PC-3 (cell line): ENCODE measurements around the gene GSTK1. TPM values are rescaled to one million over a fixed set of nuclear protein-coding genes. Genes with fewer than 3 reads are reported as not detected.

Experiments
- ATAC-seq: fragments of 200-7000 bp; cut with Tn5 transposase; 2 replicates; pipeline ENCODE4 v1.9.1; 2020; ENCODE audit warnings: mild to moderate bottlenecking, moderate library complexity
- BruUV-seq: library from RNA; stranded (reverse); fragments of 400-500 nt; replicated peaks from 2 replicates; lab custom pipeline; 2021; lab: Mats Ljungman, UMichigan
- CTCF ChIA-PET: fragments of 300-600 bp; sonication (Branson Sonifier 250); formaldehyde crosslinking; loops from one replicate; lab custom pipeline; 2022; ENCODE audit warnings: antibody characterized with exemption; lab: Charles Lee
- POLR2A ChIA-PET: fragments of 300-600 bp; sonication (Branson Sonifier 250); formaldehyde crosslinking; loops from one replicate; lab custom pipeline; 2022; ENCODE audit warnings: antibody characterized with exemption; ENCODE audit not compliant: unreplicated experiment; lab: Charles Lee
- DNase-seq: peaks from one replicate; pipeline ENCODE4 v3.0.0-alpha.2; 2015
- H2AFZ ChIP-seq: fragments of 300-600 bp; sonication (generic); 2 replicates; pipeline ENCODE4 v1.6.0; 2016; ENCODE audit warnings: antibody characterized with exemption, low read length
- H3F3A ChIP-seq: fragments of 300-600 bp; sonication (generic); one replicate; pipeline ENCODE4 v1.6.0; 2017; ENCODE audit warnings: antibody characterized with exemption, low read length, control low read depth, mild to moderate bottlenecking; ENCODE audit not compliant: unreplicated experiment
- H3K27ac ChIP-seq: fragments of 300-600 bp; sonication (generic); 2 replicates; pipeline ENCODE4 v1.5.1; 2016; ENCODE audit warnings: mild to moderate bottlenecking, low read length
- H3K27me3 ChIP-seq: fragments of 300-600 bp; sonication (generic); 2 replicates; pipeline ENCODE4 v1.6.1; 2016; ENCODE audit warnings: low read length, mixed read lengths
- H3K36me3 ChIP-seq: fragments of 300-600 bp; sonication (generic); 2 replicates; pipeline ENCODE4 v1.6.1; 2016; ENCODE audit warnings: low read depth, mixed run types, low read length, mixed read lengths
- H3K4me1 ChIP-seq: fragments of 300-600 bp; sonication (generic); 2 replicates; pipeline ENCODE4 v1.5.1; 2016; ENCODE audit warnings: low read length; ENCODE audit not compliant: insufficient read depth
- H3K4me2 ChIP-seq: fragments of 300-600 bp; sonication (generic); 2 replicates; pipeline ENCODE4 v1.6.0; 2016; ENCODE audit warnings: low read length
- H3K4me3 ChIP-seq: fragments of 300-600 bp; sonication (generic); 2 replicates; pipeline ENCODE4 v1.5.1; 2016; ENCODE audit warnings: mild to moderate bottlenecking, low read length, mixed read lengths
- H3K79me2 ChIP-seq: fragments of 300-600 bp; sonication (generic); 2 replicates; pipeline ENCODE4 v1.6.1; 2017; ENCODE audit warnings: low read length, mixed read lengths
- H3K9ac ChIP-seq: fragments of 300-600 bp; sonication (generic); 2 replicates; pipeline ENCODE4 v1.6.0; 2016; ENCODE audit warnings: mild to moderate bottlenecking, low read length
- H3K9me2 ChIP-seq: fragments of 300-600 bp; sonication (generic); replicated peaks from 2 replicates; pipeline ENCODE4 v1.6.1; 2016; ENCODE audit warnings: mixed run types, low read length, mixed read lengths
- H3K9me3 ChIP-seq: fragments of 300-600 bp; sonication (generic); 2 replicates; pipeline ENCODE4 v1.6.1; 2016; ENCODE audit warnings: low read length, mixed read lengths
- H4K20me1 ChIP-seq: fragments of 300-600 bp; sonication (generic); 2 replicates; pipeline ENCODE4 v1.6.1; 2016; ENCODE audit warnings: low read length, mixed read lengths
- EZH2 ChIP-seq: fragments of 300-600 bp; sonication (generic); IDR thresholded peaks from one replicate; pipeline ENCODE4 v1.6.1; 2017; ENCODE audit warnings: antibody characterized with exemption, mild to moderate bottlenecking, low read length; ENCODE audit not compliant: unreplicated experiment
- EZH2phosphoT487 ChIP-seq: fragments of 300-600 bp; sonication (generic); IDR thresholded peaks from 2 replicates; pipeline ENCODE4 v1.6.1; 2018; ENCODE audit warnings: mild to moderate bottlenecking, antibody characterized with exemption, low read length, borderline replicate concordance
- intact Hi-C: fragments of 100-400 bp; cut with micrococcal nuclease; formaldehyde crosslinking; loops from 2 replicates; pipeline ENCODE4 v1.9.0; 2023
- total RNA-seq: library from RNA; depleted of rRNA; stranded (reverse); fragments of >200 nt; gene quantifications from 2 replicates; pipeline ENCODE4 v1.2.3, GENCODE V29; 2014
- TF ChIP-seq, protein P1 (sequence below): fragments of 300-600 bp; sonication (generic); conservative IDR thresholded peaks from 2 replicates; pipeline ENCODE4 v1.5.1; 2017; ENCODE audit warnings: antibody characterized with exemption, low read depth, mild to moderate bottlenecking, low read length

Gene GSTK1
- total RNA-seq, 1 experiment from 2014 or later = 111 TPM

DNA sequence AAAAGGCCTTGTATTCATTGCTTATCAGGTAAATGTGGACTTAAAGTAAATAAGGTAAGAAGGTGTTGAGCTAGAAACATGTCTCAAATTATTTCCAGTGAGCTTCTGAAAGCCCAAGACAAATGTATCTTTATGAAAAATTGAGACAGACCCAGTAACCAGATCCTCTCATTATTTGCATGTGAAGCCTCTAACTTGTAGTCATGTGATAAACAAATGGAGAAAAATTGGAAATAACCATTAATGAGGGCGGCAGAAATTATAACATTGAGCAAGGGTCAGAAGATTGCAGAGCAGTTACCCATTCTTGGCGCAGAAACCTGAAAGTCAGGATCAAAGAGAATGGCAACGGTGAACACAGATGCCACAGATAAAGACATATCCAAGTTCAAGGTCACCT, 41.5 kb upstream of the GSTK1 start, which contains the start of gene TAS2R40:
Gene TAS2R40 (plus strand): TSS at position 301 of the 400 bp plus-strand sequence. CDS start 42 bp downstream, at position 343.
- H3K4me3 ChIP-seq = no peak within 1 kb of the TSS
- ATAC-seq (no peak), DNase-seq (no peak)
- no peak within 1 kb of the TSS for H3K27ac ChIP-seq
- H3K27me3 ChIP-seq = peaks cover 12% of the 10 kb centered on the region; the same call in 1 of the 2 replicates
- no peak within 1 kb of the TSS for H2AFZ ChIP-seq
- CTCF ChIA-PET = interaction anchor here (0.7 kb wide), 1 partner anchor 207 kb away, joined by 3 read pairs; no protein-coding TSS in a partner anchor
- H3K4me2 ChIP-seq = no peak within 1 kb of the TSS
- no peaks in the 10 kb centered on the region for H3K79me2 ChIP-seq
- no TSS peak for BruUV-seq
- H3F3A ChIP-seq = no peaks in the 10 kb centered on the region
- TF ChIP-seq EZH2 = no peak
- TF ChIP-seq, protein P1, sequence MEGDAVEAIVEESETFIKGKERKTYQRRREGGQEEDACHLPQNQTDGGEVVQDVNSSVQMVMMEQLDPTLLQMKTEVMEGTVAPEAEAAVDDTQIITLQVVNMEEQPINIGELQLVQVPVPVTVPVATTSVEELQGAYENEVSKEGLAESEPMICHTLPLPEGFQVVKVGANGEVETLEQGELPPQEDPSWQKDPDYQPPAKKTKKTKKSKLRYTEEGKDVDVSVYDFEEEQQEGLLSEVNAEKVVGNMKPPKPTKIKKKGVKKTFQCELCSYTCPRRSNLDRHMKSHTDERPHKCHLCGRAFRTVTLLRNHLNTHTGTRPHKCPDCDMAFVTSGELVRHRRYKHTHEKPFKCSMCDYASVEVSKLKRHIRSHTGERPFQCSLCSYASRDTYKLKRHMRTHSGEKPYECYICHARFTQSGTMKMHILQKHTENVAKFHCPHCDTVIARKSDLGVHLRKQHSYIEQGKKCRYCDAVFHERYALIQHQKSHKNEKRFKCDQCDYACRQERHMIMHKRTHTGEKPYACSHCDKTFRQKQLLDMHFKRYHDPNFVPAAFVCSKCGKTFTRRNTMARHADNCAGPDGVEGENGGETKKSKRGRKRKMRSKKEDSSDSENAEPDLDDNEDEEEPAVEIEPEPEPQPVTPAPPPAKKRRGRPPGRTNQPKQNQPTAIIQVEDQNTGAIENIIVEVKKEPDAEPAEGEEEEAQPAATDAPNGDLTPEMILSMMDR = no peak
- TF ChIP-seq EZH2phosphoT487 = no peak
- no peaks in the 10 kb centered on the region for H3K9me2 ChIP-seq
- H3K4me1 ChIP-seq = no peaks in the 10 kb centered on the region
- no peaks in the 10 kb centered on the region for H4K20me1 ChIP-seq
- H3K9ac ChIP-seq = no peak within 1 kb of the TSS
- POLR2A ChIA-PET = interaction anchor here (0.6 kb wide), 1 partner anchor 403 kb away, joined by 3 read pairs; no protein-coding TSS in a partner anchor
- H3K9me3 ChIP-seq = no peaks in the 10 kb centered on the region
- intact Hi-C loops = no loop called here
- H3K36me3 ChIP-seq = no peaks in the 10 kb centered on the region

DNA sequence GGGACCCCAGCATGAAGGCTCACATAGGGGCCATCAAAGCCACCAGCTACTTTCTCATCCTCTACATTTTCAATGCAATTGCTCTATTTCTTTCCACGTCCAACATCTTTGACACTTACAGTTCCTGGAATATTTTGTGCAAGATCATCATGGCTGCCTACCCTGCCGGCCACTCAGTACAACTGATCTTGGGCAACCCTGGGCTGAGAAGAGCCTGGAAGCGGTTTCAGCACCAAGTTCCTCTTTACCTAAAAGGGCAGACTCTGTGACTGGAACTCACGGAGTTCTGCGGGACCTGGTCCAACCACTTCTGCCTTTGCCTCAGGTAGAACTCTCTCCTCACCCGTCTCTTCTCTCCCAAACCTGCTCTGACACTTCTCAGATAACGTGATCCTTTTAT, 40.5 kb upstream of the GSTK1 start:
- TF ChIP-seq, protein P1 = no peak
- TF ChIP-seq EZH2phosphoT487 (no peak), EZH2 (no peak)
- H4K20me1 ChIP-seq = no peaks in the 10 kb centered on the region
- H3K4me3 ChIP-seq = no peak overlapping the region
- no peak overlapping the region for H3K27ac ChIP-seq
- no peak overlapping the region for H2AFZ ChIP-seq
- ChIA-PET POLR2A (no interaction called here), CTCF (no interaction called here)
- no peaks in the 10 kb centered on the region for H3K9me3 ChIP-seq
- no peaks in the 10 kb centered on the region for H3K36me3 ChIP-seq
- H3K4me2 ChIP-seq = no peak overlapping the region
- DNase-seq = no peak
- H3K9ac ChIP-seq = no peak overlapping the region
- BruUV-seq = no TSS peak
- H3K4me1 ChIP-seq = no peaks in the 10 kb centered on the region
- no peaks in the 10 kb centered on the region for H3K79me2 ChIP-seq
- no peaks in the 10 kb centered on the region for H3K9me2 ChIP-seq
- no peak for ATAC-seq
- intact Hi-C loops = no loop called here
- peaks cover 12% of the 10 kb centered on the region; the same call in 1 of the 2 replicates for H3K27me3 ChIP-seq
- H3F3A ChIP-seq = no peaks in the 10 kb centered on the region

DNA sequence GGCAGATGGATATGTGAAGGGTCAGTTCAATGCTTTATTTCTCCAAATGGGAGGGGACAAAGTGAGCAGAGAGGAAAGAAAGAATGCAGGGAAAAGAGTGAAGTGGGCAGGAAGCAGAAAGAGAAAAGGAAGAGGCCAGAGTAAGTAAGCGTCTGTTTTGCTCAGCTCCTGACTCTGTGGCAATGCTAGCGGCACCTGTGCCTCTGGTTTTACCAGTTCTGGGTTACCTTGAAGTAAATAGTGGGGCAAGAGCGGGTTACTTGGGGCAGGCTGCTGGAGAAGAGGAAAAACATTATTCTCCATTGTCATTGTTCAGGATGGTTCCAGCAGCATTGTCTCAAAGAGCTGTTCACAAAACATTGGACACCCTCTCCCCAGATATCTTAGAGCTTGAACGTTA, 39.5 kb upstream of the GSTK1 start:
- no peak overlapping the region for H3K4me2 ChIP-seq
- H3K27ac ChIP-seq = no peak overlapping the region
- POLR2A ChIA-PET = no interaction called here

More for the DNA sequence above, 39.5 kb upstream of the GSTK1 start:
- no peaks in the 10 kb centered on the region for H4K20me1 ChIP-seq
- intact Hi-C loops = no loop called here
- no peaks in the 10 kb centered on the region for H3K9me3 ChIP-seq
- no peaks in the 10 kb centered on the region for H3K36me3 ChIP-seq
- peaks cover 12% of the 10 kb centered on the region; the same call in 1 of the 2 replicates for H3K27me3 ChIP-seq
- ATAC-seq = no peak; the same call in 1 of the 2 replicates
- no peaks in the 10 kb centered on the region for H3F3A ChIP-seq
- no peak overlapping the region for H3K4me3 ChIP-seq
- no peaks in the 10 kb centered on the region for H3K79me2 ChIP-seq
- no peaks in the 10 kb centered on the region for H3K9me2 ChIP-seq
- no peak overlapping the region for H2AFZ ChIP-seq
- no peak for TF ChIP-seq EZH2phosphoT487
- no peak for TF ChIP-seq EZH2
- TF ChIP-seq, protein P1 = no peak
- peak; percentile 41 for DNase-seq
- H3K9ac ChIP-seq = no peak overlapping the region
- H3K4me1 ChIP-seq = no peaks in the 10 kb centered on the region
- BruUV-seq = no TSS peak
- CTCF ChIA-PET = interaction anchor here (0.5 kb wide), 1 partner anchor 86 kb away, joined by 7 read pairs; no protein-coding TSS in a partner anchor
